ENCODE measurements around the gene ATXN7L2.

GRCh38 chr1:109528712-109529111 lies 45.0 kb downstream of the ATXN7L2 start:
- TF ChIP-seq CTCF (IDR thresholded peaks at IDR 0.05) (no peak), ZFX (IDR thresholded peaks at IDR 0.05; ENCODE audit: borderline replicate concordance) (no peak)

All from 22Rv1 (cell line).